Panc1 (cell line): Measurements from ENCODE around the gene ENOPH1.

Experiments
- CTCF ChIP-seq: fragments of 450-650 bp; IDR thresholded peaks from 2 replicates; pipeline ENCODE4 v1.5.1; 2017; ENCODE audit warnings: mild to moderate bottlenecking
- POLR2AphosphoS5 ChIP-seq: IDR thresholded peaks from 2 replicates; pipeline ENCODE4 v1.6.1; 2012; ENCODE audit warnings: mild to moderate bottlenecking, low read depth, low read length, moderate library complexity
- REST ChIP-seq, 2 experiments: IDR thresholded peaks; 2 replicates each; pipeline ENCODE4 v1.6.1; 2011 to 2012; ENCODE audit warnings: low read depth in 2 of 2, control low read depth in 1 of 2, low read length in 1 of 2, mild to moderate bottlenecking in 1 of 2, moderate library complexity in 1 of 2; ENCODE audit not compliant: insufficient read depth in 1 of 2
- TCF7L2 ChIP-seq: IDR thresholded peaks from 2 replicates; pipeline ENCODE4 v1.6.1; 2011; ENCODE audit warnings: mild to moderate bottlenecking, low read depth, low read length, inconsistent platforms

- no peak for TF ChIP-seq CTCF
- TF ChIP-seq POLR2AphosphoS5 = no peak
- no peak for TF ChIP-seq REST (IDR thresholded peaks at IDR 0.05; ENCODE audit: insufficient read depth in 1 of 2, low read depth in 2 of 2, low read length in 1 of 2)
- TF ChIP-seq TCF7L2 = no peak
Measured at GRCh38 chr4:82489987-82490386, 59.6 kb downstream of the ENOPH1 start.
